ENCODE data around the gene ZNF384. TPM values are rescaled to one million over a fixed set of nuclear protein-coding genes. Genes with fewer than 3 reads are reported as not detected.

The ZNF384 gene
- total RNA-seq, 1 experiment from 2014 or later = 24.4 TPM

DNA sequence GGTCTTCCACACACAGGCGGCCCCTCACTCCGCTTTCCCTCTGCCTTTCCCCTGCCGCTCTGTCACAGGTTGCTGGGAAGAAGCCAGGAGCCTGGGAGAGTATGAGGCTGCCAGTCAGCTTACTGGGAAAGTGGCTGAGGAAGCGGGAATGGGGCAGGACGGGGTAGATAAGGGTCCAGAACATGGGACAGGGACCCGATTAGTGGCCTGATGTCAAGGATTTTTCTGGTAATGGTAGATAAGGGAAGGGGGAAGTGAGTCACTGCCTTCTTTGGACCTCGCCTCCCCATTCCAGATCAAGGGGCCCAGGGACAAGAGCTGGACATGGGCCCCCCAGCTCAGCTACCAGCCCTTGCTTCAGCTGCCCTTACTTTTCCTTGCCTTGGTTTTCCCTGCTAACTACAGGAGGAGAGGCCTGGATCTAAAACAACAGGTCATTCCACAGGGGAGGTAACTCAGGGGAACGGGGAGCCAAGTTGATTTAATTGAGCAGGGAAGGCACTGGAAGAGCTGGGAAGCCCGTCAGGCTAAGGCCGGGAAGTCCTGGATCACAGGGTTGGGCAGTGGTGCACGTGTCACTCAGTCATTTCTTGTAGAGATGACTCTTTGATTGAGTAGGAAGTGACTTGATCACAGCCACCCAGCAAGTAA is 49.9 kb downstream of the ZNF384 start:
- DNase-seq (ENCODE audit: low read depth, low spot score) = no peak
- in situ Hi-C loops (cut with HindIII; ENCODE audit: low pct_unique_long_range_greater_than_20kb, low sequenced_read_pairs) = no loop called here

GRCh38 chr12:6638305-6638704 is 50.9 kb downstream of the ZNF384 start:
- in situ Hi-C loops (cut with HindIII; ENCODE audit: low pct_unique_long_range_greater_than_20kb, low sequenced_read_pairs) = no loop called here
- no peak for DNase-seq (ENCODE audit: low read depth, low spot score)

DNA sequence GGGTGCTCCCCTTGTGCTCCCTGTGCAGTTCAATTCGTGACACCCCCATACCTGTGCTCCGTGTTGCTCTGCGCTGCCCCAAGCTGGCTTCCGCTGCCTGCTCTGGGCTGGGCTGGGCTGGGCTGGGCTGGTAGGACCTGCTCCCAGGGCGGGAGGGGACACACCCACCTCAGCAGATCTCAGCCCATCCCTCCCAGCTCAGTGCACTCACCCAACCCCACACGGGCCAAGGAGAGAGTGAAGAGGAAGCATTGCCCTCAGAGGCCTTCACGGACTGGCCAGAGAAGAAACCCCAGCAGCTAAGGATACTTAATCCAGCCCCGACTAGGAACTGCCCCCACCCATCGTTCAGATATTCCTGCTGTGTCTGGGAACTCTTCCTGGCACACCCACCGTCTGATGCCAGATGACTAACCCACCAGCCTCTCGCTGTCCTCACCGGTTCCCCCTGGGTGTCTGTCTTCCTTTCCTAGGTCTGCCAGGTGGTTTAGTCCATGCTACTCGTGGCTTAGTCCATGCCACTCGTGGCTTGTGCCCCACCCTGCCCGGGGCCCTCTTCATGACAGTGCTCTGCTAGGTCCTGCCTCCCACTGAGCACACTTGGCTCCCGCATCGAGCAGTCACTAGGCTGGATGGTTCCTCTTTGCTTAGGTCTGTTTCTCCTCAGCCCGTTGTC is 53.2 kb downstream of the ZNF384 start, which contains the start of gene LPAR5:
Gene LPAR5 (minus strand): TSS at position 104 of the 676 bp plus-strand sequence. CDS start 14,711 bp downstream, outside the sequence.
- DNase-seq (ENCODE audit: low read depth, low spot score) = no peak
- in situ Hi-C loops (cut with HindIII; ENCODE audit: low pct_unique_long_range_greater_than_20kb, low sequenced_read_pairs) = no loop called here

DNA sequence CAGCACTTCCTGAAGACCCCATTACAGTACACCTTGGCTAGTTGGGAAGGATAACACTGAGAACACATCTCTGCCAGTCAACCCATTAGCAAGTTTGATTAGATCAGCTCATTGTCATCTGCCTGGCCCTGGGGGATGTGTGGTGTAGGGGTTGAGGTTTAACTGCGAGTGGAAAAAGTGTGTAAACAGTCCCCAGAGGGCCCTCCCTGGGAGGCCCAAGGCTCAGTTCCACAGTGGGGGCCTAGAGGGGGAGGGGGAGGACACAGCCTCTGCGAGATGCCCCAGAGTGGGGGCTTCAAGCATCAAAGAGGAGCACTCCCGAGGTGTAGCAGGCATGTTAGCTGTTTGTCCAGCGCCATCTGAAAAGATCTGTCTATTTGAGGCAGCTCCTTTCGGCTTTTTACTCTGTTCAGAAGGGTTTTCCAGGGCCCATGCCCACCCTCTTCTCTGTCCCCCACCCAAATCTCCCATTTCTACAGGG is 53.8 kb downstream of the ZNF384 start:
- DNase-seq (ENCODE audit: low read depth, low spot score) = no peak
- in situ Hi-C loops (cut with HindIII; ENCODE audit: low pct_unique_long_range_greater_than_20kb, low sequenced_read_pairs) = no loop called here

- in situ Hi-C loops (cut with HindIII; ENCODE audit: low pct_unique_long_range_greater_than_20kb, low sequenced_read_pairs) = no loop called here
- DNase-seq (ENCODE audit: low read depth, low spot score) = no peak
These were observed 56.9 kb downstream of the ZNF384 start for GRCh38 chr12:6632026-6632983.

- DNase-seq (ENCODE audit: low read depth, low spot score) = no peak
- in situ Hi-C loops (cut with HindIII; ENCODE audit: low pct_unique_long_range_greater_than_20kb, low sequenced_read_pairs) = no loop called here
These were observed 57.6 kb downstream of the ZNF384 start for GRCh38 chr12:6631549-6631961.

DNA sequence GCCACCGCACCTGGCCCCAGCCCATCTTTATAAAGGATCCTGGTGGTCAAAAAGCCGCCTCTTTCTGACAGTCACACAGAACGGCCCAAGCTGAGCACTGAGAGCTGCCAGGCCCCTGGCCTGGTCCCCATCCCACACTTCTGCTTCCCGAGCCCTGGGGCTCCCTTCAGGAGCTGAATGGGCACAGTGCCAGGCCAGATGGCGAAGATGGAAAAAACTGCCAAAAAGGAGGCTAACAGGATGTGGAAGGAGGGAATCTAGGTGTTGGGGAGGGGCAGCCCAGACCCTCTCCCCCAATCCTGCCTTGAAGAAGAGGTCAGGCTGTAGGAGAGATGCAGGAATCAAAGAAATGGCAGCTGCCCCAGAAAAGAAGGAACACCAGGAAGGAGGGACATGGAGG is 58.4 kb downstream of the ZNF384 start:
- in situ Hi-C loops (cut with HindIII; ENCODE audit: low pct_unique_long_range_greater_than_20kb, low sequenced_read_pairs) = no loop called here
- DNase-seq (ENCODE audit: low read depth, low spot score) = no peak

DNA sequence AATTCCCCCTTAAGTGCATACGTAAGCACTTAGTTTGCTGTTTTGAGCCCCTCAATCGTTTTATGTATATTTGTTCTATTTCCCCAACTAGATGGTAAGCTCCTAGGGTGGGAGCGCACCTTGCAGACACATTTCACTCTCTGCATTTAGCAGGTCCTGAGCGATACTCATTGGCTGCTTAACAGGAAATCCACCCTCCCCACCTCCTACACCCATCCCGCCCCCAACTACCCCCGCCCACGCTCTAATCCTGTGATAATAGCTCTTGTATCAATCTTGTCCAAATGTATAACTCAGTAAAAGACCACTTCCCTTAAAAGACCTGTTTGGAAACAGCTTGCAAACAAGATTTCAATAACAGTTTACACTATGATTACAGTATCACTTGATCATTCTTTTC is 61.6 kb downstream of the ZNF384 start:
- in situ Hi-C loops (cut with HindIII; ENCODE audit: low pct_unique_long_range_greater_than_20kb, low sequenced_read_pairs) = no loop called here
- no peak for DNase-seq (ENCODE audit: low read depth, low spot score)

DNA sequence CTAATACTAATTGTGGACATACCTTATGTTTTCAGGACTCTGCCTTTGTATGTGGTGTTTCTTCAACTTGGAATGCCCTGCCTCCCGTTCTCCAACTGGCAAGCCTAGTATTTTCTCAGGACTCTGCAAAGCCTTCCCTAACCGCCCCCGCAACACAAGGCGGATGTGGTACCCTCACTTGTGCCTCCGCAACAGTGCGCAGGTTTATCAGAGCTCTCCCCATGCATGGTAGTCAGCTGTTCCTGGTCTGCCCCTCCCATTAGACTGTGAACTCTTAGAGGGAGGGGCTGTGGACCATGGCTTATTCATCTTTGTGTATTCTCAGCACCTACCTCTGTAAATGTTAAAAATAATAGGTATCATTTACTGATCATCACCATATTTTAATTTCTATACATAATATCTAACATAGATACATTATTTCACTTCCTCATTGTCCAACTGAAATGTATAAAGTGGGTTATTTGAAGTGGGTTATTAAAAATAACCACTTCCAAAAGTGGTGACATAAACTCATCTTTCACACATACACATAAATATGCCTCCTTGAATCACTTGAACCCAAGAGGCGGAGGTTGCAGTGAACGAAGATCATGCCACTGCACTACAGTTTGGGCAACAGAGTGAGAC is 62.4 kb downstream of the ZNF384 start:
- no peak for DNase-seq (ENCODE audit: low read depth, low spot score)
- in situ Hi-C loops (cut with HindIII; ENCODE audit: low pct_unique_long_range_greater_than_20kb, low sequenced_read_pairs) = no loop called here

DNA sequence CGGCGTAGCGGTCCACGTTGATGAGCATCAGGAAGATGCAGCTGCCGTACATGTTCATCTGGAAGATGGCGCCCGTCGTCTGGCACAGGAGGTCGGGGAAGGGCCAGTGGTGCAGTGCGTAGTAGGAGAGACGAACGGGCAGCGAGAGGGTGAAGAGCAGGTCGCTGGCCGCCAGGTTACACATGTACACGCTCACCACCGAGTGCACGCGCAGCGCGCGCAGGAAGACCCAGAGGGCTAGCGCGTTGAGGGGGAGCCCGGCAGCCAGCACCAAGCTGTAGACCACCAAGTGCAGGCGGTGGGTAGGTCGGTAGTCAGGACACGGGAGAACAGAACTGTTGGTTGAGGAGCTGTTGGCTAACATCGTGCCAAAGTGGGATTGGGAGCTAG is 68.3 kb downstream of the ZNF384 start:
- in situ Hi-C loops (cut with HindIII; ENCODE audit: low pct_unique_long_range_greater_than_20kb, low sequenced_read_pairs) = no loop called here
- no peak for DNase-seq (ENCODE audit: low read depth, low spot score)

GRCh38 chr12:6620137-6620884 is 68.9 kb downstream of the ZNF384 start:
- no peak for DNase-seq (ENCODE audit: low read depth, low spot score)
- in situ Hi-C loops (cut with HindIII; ENCODE audit: low pct_unique_long_range_greater_than_20kb, low sequenced_read_pairs) = no loop called here

GRCh38 chr12:6618483-6619225 is 70.5 kb downstream of the ZNF384 start:
- in situ Hi-C loops (cut with HindIII; ENCODE audit: low pct_unique_long_range_greater_than_20kb, low sequenced_read_pairs) = no loop called here
- no peak for DNase-seq (ENCODE audit: low read depth, low spot score)

Small RNA genes within 50 kb of the gene (small RNA-seq; reads per million reads assigned to genes)
- 0 reads per million in 2 experiments for gene RNU6-781P

Other genes starting within 250 kb of the ZNF384 start
- gene CD27, start 244.4 kb downstream of the ZNF384 start, total RNA-seq (2014; rRNA removed; shearing (Covaris generic)) = not detected in 2 replicates
- gene TAPBPL, start 237.3 kb downstream of the ZNF384 start, total RNA-seq (2014; rRNA removed; shearing (Covaris generic)) = 24.1 and 31.2 TPM in 2 replicates
- gene VAMP1, start 218.7 kb downstream of the ZNF384 start, total RNA-seq (2014; rRNA removed; shearing (Covaris generic)) = 0.59 and 2.7 TPM in 2 replicates
- 252 and 261 TPM in 2 replicates for gene MRPL51, start 196.1 kb downstream of the ZNF384 start, total RNA-seq (2014; rRNA removed; shearing (Covaris generic))
- 53.5 and 56.4 TPM in 2 replicates for gene NCAPD2, start 195.3 kb downstream of the ZNF384 start, total RNA-seq (2014; rRNA removed; shearing (Covaris generic))
- 9,488 and 9,829 TPM in 2 replicates for gene GAPDH, start 154.9 kb downstream of the ZNF384 start, total RNA-seq (2014; rRNA removed; shearing (Covaris generic))
- 6.2 and 7.5 TPM in 2 replicates for gene IFFO1, start 133.3 kb downstream of the ZNF384 start, total RNA-seq (2014; rRNA removed; shearing (Covaris generic))
- 63.6 and 77.1 TPM in 2 replicates for gene NOP2, start 121.1 kb downstream of the ZNF384 start, total RNA-seq (2014; rRNA removed; shearing (Covaris generic))
- 154 TPM in 2 replicates for gene CHD4, start 82.0 kb downstream of the ZNF384 start, total RNA-seq (2014; rRNA removed; shearing (Covaris generic))
- 0.11 TPM in 1 of 2 replicates, not detected in the other for gene LPAR5, start 53.4 kb downstream of the ZNF384 start, total RNA-seq (2014; rRNA removed; shearing (Covaris generic))
- 0.21 and 0.37 TPM in 2 replicates for gene ACRBP, start 41.9 kb downstream of the ZNF384 start, total RNA-seq (2014; rRNA removed; shearing (Covaris generic))
- gene ING4, start 26.3 kb downstream of the ZNF384 start, total RNA-seq (2014; rRNA removed; shearing (Covaris generic)) = 23.6 and 24.4 TPM in 2 replicates
- not detected in 2 replicates for gene PIANP, start 11.4 kb upstream of the ZNF384 start, total RNA-seq (2014; rRNA removed; shearing (Covaris generic))
- gene COPS7A, start 34.7 kb upstream of the ZNF384 start, total RNA-seq (2014; rRNA removed; shearing (Covaris generic)) = 122 and 133 TPM in 2 replicates
- 134 TPM in 2 replicates for gene MLF2, start 63.8 kb upstream of the ZNF384 start, total RNA-seq (2014; rRNA removed; shearing (Covaris generic))
- gene PTMS, start 77.0 kb upstream of the ZNF384 start, total RNA-seq (2014; rRNA removed; shearing (Covaris generic)) = 88.9 and 92.6 TPM in 2 replicates
- gene LAG3, start 83.1 kb upstream of the ZNF384 start, total RNA-seq (2014; rRNA removed; shearing (Covaris generic)) = 0.13 TPM in 1 of 2 replicates, not detected in the other
- 0.05 TPM in 1 of 2 replicates, not detected in the other for gene CD4, start 100.2 kb upstream of the ZNF384 start, total RNA-seq (2014; rRNA removed; shearing (Covaris generic))
- 0.08 and 1.5 TPM in 2 replicates for gene GPR162, start 132.4 kb upstream of the ZNF384 start, total RNA-seq (2014; rRNA removed; shearing (Covaris generic))
- gene P3H3, start 139.0 kb upstream of the ZNF384 start, total RNA-seq (2014; rRNA removed; shearing (Covaris generic)) = 10.3 and 10.8 TPM in 2 replicates
- gene GNB3, start 151.6 kb upstream of the ZNF384 start, total RNA-seq (2014; rRNA removed; shearing (Covaris generic)) = 0.08 TPM in 1 of 2 replicates, not detected in the other
- 47.1 and 52.3 TPM in 2 replicates for gene CDCA3, start 161.9 kb upstream of the ZNF384 start, total RNA-seq (2014; rRNA removed; shearing (Covaris generic))
- gene USP5, start 162.8 kb upstream of the ZNF384 start, total RNA-seq (2014; rRNA removed; shearing (Covaris generic)) = 87.9 and 92.6 TPM in 2 replicates
- gene TPI1, start 178.2 kb upstream of the ZNF384 start, total RNA-seq (2014; rRNA removed; shearing (Covaris generic)) = 1,835 and 2,004 TPM in 2 replicates
- 6.4 and 8.3 TPM in 2 replicates for gene SPSB2, start 183.9 kb upstream of the ZNF384 start, total RNA-seq (2014; rRNA removed; shearing (Covaris generic))
- gene LRRC23, start 215.4 kb upstream of the ZNF384 start, total RNA-seq (2014; rRNA removed; shearing (Covaris generic)) = 10.0 and 10.7 TPM in 2 replicates
- gene ENO2, start 225.2 kb upstream of the ZNF384 start, total RNA-seq (2014; rRNA removed; shearing (Covaris generic)) = 14.5 and 16.5 TPM in 2 replicates
- gene ATN1, start 238.6 kb upstream of the ZNF384 start, total RNA-seq (2014; rRNA removed; shearing (Covaris generic)) = 3.1 and 5.0 TPM in 2 replicates